K562 (cell line): Measurements from ENCODE around the gene STXBP5L. TPM values are rescaled to one million over a fixed set of nuclear protein-coding genes. Genes with fewer than 3 reads are reported as not detected.

Experiments
- ATAC-seq: fragments of 200-7000 bp; cut with Tn5 transposase; 3 replicates; pipeline ENCODE4 v1.9.1; 2020; ENCODE audit warnings: moderate library complexity
- BruUV-seq: library from RNA; stranded (reverse); fragments of 400-500 nt; replicated peaks from 2 replicates; lab custom pipeline; 2021; lab: Mats Ljungman, UMichigan
- CTCF ChIA-PET: fragments of 300-600 bp; formaldehyde crosslinking; extraction: SDS; loops from one replicate; lab custom pipeline; 2021; ENCODE audit warnings: low intra/inter-chr PET ratio; lab: Yijun Ruan, JAX
- POLR2A ChIA-PET: fragments of 300-600, 350-650 bp; sonication (Branson Sonifier 250); formaldehyde crosslinking; extraction: SDS; loops from one replicate; lab custom pipeline; 2021; ENCODE audit warnings: antibody characterized with exemption, inconsistent platforms; lab: Yijun Ruan, JAX
- DNase-seq, 4 experiments: peaks; one replicate each; pipeline versions ENCODE4 v3.0.0 to v3.0.0-alpha.2; 2011 to 2018; ENCODE audit warnings: low spot score in 3 of 4, mixed read lengths in 3 of 4; ENCODE audit errors: extremely low read depth in 1 of 4
- FAIRE-seq: peaks from 2 replicates; lab custom pipeline; 2011; peaks lifted over from hg19 to GRCh38; lab: Jason Lieb, UNC
- H2AFZ ChIP-seq: 2 replicates; pipeline ENCODE4 v1.6.0; 2011; ENCODE audit warnings: low read depth, low read length, control low read depth, inconsistent platforms
- H3K27ac ChIP-seq: fragments of 200-600 bp; 3 replicates; pipeline ENCODE4 v1.8.0; 2011; ENCODE audit warnings: low read depth, mild to moderate bottlenecking, control low read depth, inconsistent platforms, low read length, moderate library complexity, mixed read lengths; ENCODE audit errors: extremely low read depth
- H3K27me3 ChIP-seq, 2 experiments: fragments of 300-600 bp in 1 of 2; 2 replicates in 1 of 2; 3 replicates in 1 of 2; pipeline versions ENCODE4 v1.6.0 to v1.8.0; 2011; ENCODE audit warnings: inconsistent platforms in 2 of 2, low read length in 2 of 2, mild to moderate bottlenecking in 1 of 2, mixed read lengths in 1 of 2, moderate library complexity in 1 of 2; ENCODE audit not compliant: control insufficient read depth in 2 of 2, insufficient read depth in 2 of 2
- H3K36me3 ChIP-seq: fragments of 300-600 bp; 3 replicates; pipeline ENCODE4 v1.8.0; 2011; ENCODE audit warnings: mild to moderate bottlenecking, low read length, inconsistent platforms; ENCODE audit not compliant: control insufficient read depth, insufficient read depth
- H3K4me1 ChIP-seq, 2 experiments: fragments of 200-600 bp in 1 of 2; replicated peaks in 1 of 2; 2 replicates in 1 of 2; 3 replicates in 1 of 2; pipeline versions ENCODE4 v1.5.1 to v1.8.0; 2011; ENCODE audit warnings: inconsistent platforms in 2 of 2, low read length in 2 of 2, mild to moderate bottlenecking in 1 of 2, mixed read lengths in 1 of 2, moderate library complexity in 1 of 2; ENCODE audit not compliant: control insufficient read depth in 2 of 2, insufficient read depth in 2 of 2
- H3K4me2 ChIP-seq: 2 replicates; pipeline ENCODE4 v1.6.1; 2011; ENCODE audit warnings: low read length, control low read depth, inconsistent platforms, mixed read lengths; ENCODE audit not compliant: insufficient read depth
- H3K4me3 ChIP-seq: fragments of 200-600 bp; sonication (generic), shearing (Covaris generic); 2 replicates; pipeline ENCODE4 v1.5.1; 2016; ENCODE audit warnings: control low read depth, inconsistent platforms
- H3K79me2 ChIP-seq: fragments of 200-600 bp; 3 replicates; pipeline ENCODE4 v1.8.0; 2011; ENCODE audit warnings: low read length, inconsistent platforms; ENCODE audit not compliant: control insufficient read depth, insufficient read depth
- H3K9ac ChIP-seq, 2 experiments: 2 replicates each; pipeline versions ENCODE4 v1.6.0 to v1.6.1; 2011; ENCODE audit warnings: low read depth in 2 of 2, low read length in 2 of 2, control low read depth in 1 of 2, inconsistent platforms in 1 of 2, mild to moderate bottlenecking in 1 of 2, mixed read lengths in 1 of 2; ENCODE audit not compliant: insufficient read depth in 1 of 2
- H3K9me1 ChIP-seq: one replicate; pipeline ENCODE4 v1.6.0; 2011; ENCODE audit warnings: inconsistent platforms, mild to moderate bottlenecking, low read length, moderate library complexity; ENCODE audit not compliant: control insufficient read depth, insufficient read depth
- H3K9me3 ChIP-seq: replicated peaks from 2 replicates; pipeline ENCODE4 v1.5.1; 2011; ENCODE audit warnings: low read depth, low read length, inconsistent platforms; ENCODE audit not compliant: control insufficient read depth, insufficient read depth
- H4K20me1 ChIP-seq: replicated peaks from 2 replicates; pipeline ENCODE4 v1.6.1; 2011; ENCODE audit warnings: low read length, inconsistent platforms, mixed read lengths; ENCODE audit not compliant: control insufficient read depth, insufficient read depth
- PBX2 ChIP-seq, 2 experiments: IDR thresholded peaks in 1 of 2; conservative IDR thresholded peaks in 1 of 2; 2 replicates each; pipeline ENCODE4 v1.6.1; 2016; ENCODE audit warnings: low read depth in 2 of 2, mild to moderate bottlenecking in 1 of 2, missing compliant biosample characterization in 1 of 2, missing genetic modification characterization in 1 of 2, moderate library complexity in 1 of 2
- PKNOX1 ChIP-seq: fragments of 450-650 bp; IDR thresholded peaks from 2 replicates; pipeline ENCODE4 v1.6.1; 2016
- SIN3B ChIP-seq: fragments of 450-650 bp; IDR thresholded peaks from 2 replicates; pipeline ENCODE4 v1.6.1; 2017; ENCODE audit warnings: low read depth, mild to moderate bottlenecking, moderate library complexity
- WGBS: fragments of 100-300 bp; shearing (Covaris generic); methylation state at CpG from one replicate; pipeline ENCODE4 v1.1.6; 2016; ENCODE audit warnings: low coverage, mixed read lengths; ENCODE audit not compliant: insufficient coverage; ENCODE audit errors: missing lambda C conversion rate; 5-methylcytosine and 5-hydroxymethylcytosine counted together
- in situ Hi-C: fragments of 300-500 bp; cut with MboI; formaldehyde crosslinking; loops from 4 replicates; pipeline ENCODE4 v1.15.0; 2018; ENCODE audit warnings: inconsistent platforms, mixed read lengths
- intact Hi-C: fragments of 100-400 bp; cut with micrococcal nuclease; formaldehyde crosslinking; loops from 2 replicates; pipeline ENCODE4 v1.14.2; 2022
- polyA plus RNA-seq, 8 experiments: library from polyadenylated mRNA; depleted of rRNA in 4 of 8; stranded (reverse) in 5 of 8; unstranded in 3 of 8; fragments of >200 nt; fragmentation: Nextera tagmentation in 2 of 8; fragmentation: Illumina TruSeq in 1 of 8; extraction: Ambion mirVana in 2 of 8; extraction: Trizol in 1 of 8; gene quantifications; 2 replicates each; pipeline versions ENCODE4 v1.2.1 to v1.2.3, GENCODE V29; 2011 to 2014; ENCODE audit warnings: inconsistent platforms in 1 of 8, missing spikeins in 1 of 8
- total RNA-seq, 7 experiments: library from RNA; depleted of rRNA in 6 of 7; stranded (reverse); fragments of >200 nt in 6 of 7; fragmentation: Illumina TruSeq in 2 of 7; extraction: Trizol in 2 of 7; gene quantifications; 2 replicates each; pipeline versions ENCODE4 v1.2.1 to v1.2.3, GENCODE V29; 2011 to 2021; ENCODE audit warnings: low replicate concordance in 1 of 7

Gene STXBP5L
- total and polyA plus RNA-seq, 9 of the 15 experiments (the other 6 are each of a cell fraction or from before 2014, with no cell fraction given) = 0.03 to 0.04 (median 0.03) TPM; not detected in 6

GRCh38 chr3:120907659-120908029, 361 bp upstream of the STXBP5L start:
- TF ChIP-seq PBX2 (CRISPR knock-in tag; IDR thresholded peaks at IDR 0.05; ENCODE audit: low read depth) (no peak), PBX2 (tag; conservative IDR thresholded peaks at IDR 0.05; ENCODE audit: low read depth) (peak; percentile 46; the same call in 1 of the 2 replicates), SIN3B (no peak), PKNOX1 (peak; percentile 93)
- no peaks in the 10 kb centered on the region for H4K20me1 ChIP-seq
- DNase-seq = no peak
- CTCF ChIA-PET = no interaction called here
- no TSS peak for BruUV-seq
- peaks cover 0 to 6% of the 10 kb centered on the region in 2 experiments; a peak in 1 of 5 replicates for H3K27me3 ChIP-seq
- no peak overlapping the region for H3K27ac ChIP-seq
- no peaks in the 10 kb centered on the region for H3K9me1 ChIP-seq
- 0 out of 2 replicates have a peak overlapping the region, but pooled peaks have one; percentile 41 for H3K4me2 ChIP-seq
- POLR2A ChIA-PET = interaction anchor here (0.7 kb wide), 1 partner anchor 132 kb away, joined by 3 read pairs; no protein-coding TSS in a partner anchor
- H3K4me1 ChIP-seq = peaks cover 0 to 9% of the 10 kb centered on the region in 2 experiments; a peak in 2 of 5 replicates
- intact Hi-C loops (loop anchor here (10.0 kb wide), 1 partner anchor 293 kb away; no protein-coding TSS in a partner anchor), in situ Hi-C loops (no loop called here)
- no peak for ATAC-seq
- no peak overlapping the region for H3K4me3 ChIP-seq
- H3K36me3 ChIP-seq = no peaks in the 10 kb centered on the region
- no peaks in the 10 kb centered on the region for H3K79me2 ChIP-seq
- 0 out of 2 replicates have a peak overlapping the region, but pooled peaks have one; percentile 44 for H2AFZ ChIP-seq
- no peak overlapping the region for H3K9ac ChIP-seq
- FAIRE-seq = no peak
- H3K9me3 ChIP-seq = no peaks in the 10 kb centered on the region
- WGBS = 47% methylated on average over 10 of the region's 11 CpGs
